BE2C (cell line): Measurements from ENCODE around the gene CLDN7.

ENCODE experiments used
- DNase-seq: peaks from one replicate; pipeline ENCODE4 v3.0.0-alpha.2; 2020
- H3K27me3 ChIP-seq: fragments of 250-450 bp; sonication (Bioruptor Pico); 2 replicates; pipeline ENCODE4 v1.5.1; 2020; ENCODE audit warnings: mild to moderate bottlenecking
- H3K36me3 ChIP-seq: fragments of 250-450 bp; sonication (Bioruptor Pico); 2 replicates; pipeline ENCODE4 v1.5.1; 2020; ENCODE audit warnings: mild to moderate bottlenecking
- H3K4me1 ChIP-seq: fragments of 250-450 bp; sonication (Bioruptor Pico); 2 replicates; pipeline ENCODE4 v1.5.1; 2020
- H3K4me3 ChIP-seq: 2 replicates; pipeline ENCODE4 v1.5.1; 2011; ENCODE audit warnings: low read depth, low read length
- H3K9me3 ChIP-seq: fragments of 250-450 bp; sonication (Bioruptor Pico); 2 replicates; pipeline ENCODE4 v1.5.1; 2020
- TF ChIP-seq, protein P1 (sequence below): IDR thresholded peaks from 2 replicates; pipeline ENCODE4 v1.5.1; 2012; ENCODE audit warnings: mild to moderate bottlenecking, low read depth, low read length

CLDN7 gene

DNA sequence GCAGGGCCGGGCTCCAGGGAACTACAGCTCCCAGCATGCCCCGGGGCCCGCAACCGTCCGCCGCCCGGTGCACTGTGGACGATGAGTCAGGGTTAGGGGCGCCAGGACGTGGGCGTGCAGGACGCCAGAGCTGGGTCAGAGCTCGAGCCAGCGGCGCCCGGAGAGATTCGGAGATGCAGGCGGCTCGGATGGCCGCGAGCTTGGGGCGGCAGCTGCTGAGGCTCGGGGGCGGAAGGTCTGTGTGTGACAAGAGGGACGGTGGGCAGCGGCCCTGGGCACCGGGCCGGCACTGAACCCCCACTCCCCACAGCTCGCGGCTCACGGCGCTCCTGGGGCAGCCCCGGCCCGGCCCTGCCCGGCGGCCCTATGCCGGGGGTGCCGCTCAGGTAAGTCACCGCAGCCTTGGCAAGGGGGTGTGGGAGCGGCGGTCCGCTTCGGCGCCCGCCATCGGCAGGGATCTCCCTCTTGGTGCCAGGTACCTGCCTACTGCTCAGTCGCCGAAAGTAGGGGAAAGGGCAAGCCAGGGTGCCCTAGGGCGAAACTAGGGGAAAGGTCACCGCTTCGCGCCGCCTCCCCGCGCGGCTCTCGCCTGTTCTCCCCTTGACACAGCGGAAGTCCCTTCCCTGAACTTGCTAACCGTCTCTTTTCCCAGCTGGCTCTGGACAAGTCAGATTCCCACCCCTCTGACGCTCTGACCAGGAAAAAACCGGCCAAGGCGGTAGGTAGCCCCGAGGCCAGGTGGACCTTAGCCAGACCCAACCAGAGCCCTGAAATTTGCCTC lies 42.3 kb downstream of the CLDN7 start, which contains the start of the genes ACADVL and DLG4:
Gene ACADVL, plus strand, starts transcription at position 127 of the 781 bp plus-strand sequence. Its CDS starts 47 bp downstream, at position 174.
Gene DLG4, minus strand, starts transcription at position 25 of the 781 bp plus-strand sequence.
- Histone ChIP-seq H3K9me3 (no peaks in the 10 kb centered on the region), H3K27me3 (no peaks in the 10 kb centered on the region), H3K36me3 (peaks cover 14% of the 10 kb centered on the region), H3K4me3 (peak within 1 kb of the TSS; percentile 72), H3K4me1 (peaks cover 8% of the 10 kb centered on the region; the same call in 1 of the 2 replicates)
- TF ChIP-seq, protein P1, sequence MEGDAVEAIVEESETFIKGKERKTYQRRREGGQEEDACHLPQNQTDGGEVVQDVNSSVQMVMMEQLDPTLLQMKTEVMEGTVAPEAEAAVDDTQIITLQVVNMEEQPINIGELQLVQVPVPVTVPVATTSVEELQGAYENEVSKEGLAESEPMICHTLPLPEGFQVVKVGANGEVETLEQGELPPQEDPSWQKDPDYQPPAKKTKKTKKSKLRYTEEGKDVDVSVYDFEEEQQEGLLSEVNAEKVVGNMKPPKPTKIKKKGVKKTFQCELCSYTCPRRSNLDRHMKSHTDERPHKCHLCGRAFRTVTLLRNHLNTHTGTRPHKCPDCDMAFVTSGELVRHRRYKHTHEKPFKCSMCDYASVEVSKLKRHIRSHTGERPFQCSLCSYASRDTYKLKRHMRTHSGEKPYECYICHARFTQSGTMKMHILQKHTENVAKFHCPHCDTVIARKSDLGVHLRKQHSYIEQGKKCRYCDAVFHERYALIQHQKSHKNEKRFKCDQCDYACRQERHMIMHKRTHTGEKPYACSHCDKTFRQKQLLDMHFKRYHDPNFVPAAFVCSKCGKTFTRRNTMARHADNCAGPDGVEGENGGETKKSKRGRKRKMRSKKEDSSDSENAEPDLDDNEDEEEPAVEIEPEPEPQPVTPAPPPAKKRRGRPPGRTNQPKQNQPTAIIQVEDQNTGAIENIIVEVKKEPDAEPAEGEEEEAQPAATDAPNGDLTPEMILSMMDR: no peak
- DNase-seq: peak; percentile 81

- TF ChIP-seq, protein P1: no peak
- no peak for DNase-seq
- Histone ChIP-seq H3K9me3 (no peaks in the 10 kb centered on the region), H3K4me3 (peak overlapping the region; percentile 72), H3K36me3 (peaks cover 14% of the 10 kb centered on the region), H3K27me3 (no peaks in the 10 kb centered on the region), H3K4me1 (peaks cover 8% of the 10 kb centered on the region; the same call in 1 of the 2 replicates)
Observed at GRCh38 chr17:7219229-7219811, 43.0 kb downstream of the CLDN7 start.

- H3K4me3 ChIP-seq: no peak overlapping the region
- TF ChIP-seq, protein P1: no peak
- no peak for DNase-seq
- peaks cover 8% of the 10 kb centered on the region; the same call in 1 of the 2 replicates for H3K4me1 ChIP-seq
- no peaks in the 10 kb centered on the region for H3K27me3 ChIP-seq
- H3K9me3 ChIP-seq: no peaks in the 10 kb centered on the region
- peaks cover 10% of the 10 kb centered on the region for H3K36me3 ChIP-seq
Observed at GRCh38 chr17:7218758-7219157, 43.5 kb downstream of the CLDN7 start.

DNA sequence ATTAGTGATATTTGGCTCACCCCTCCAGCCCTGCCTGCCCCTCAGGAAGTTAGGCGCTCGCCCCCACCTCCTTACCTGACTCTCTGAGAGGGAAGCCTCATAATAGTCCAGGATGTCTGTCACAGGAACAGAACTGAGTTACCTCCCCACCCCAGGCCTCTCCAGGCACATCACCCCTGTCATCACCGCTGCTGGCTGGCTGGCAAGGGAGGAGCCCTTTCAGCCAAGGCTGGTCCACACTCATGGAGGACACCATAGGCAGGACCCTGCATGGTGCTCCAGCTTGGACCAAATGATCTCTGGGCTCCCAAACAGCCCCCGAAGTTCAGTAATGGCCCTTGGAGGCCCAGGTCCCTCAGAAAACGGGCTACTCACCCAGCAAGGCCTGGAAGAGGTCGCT lies 44.1 kb downstream of the CLDN7 start:
- Histone ChIP-seq H3K36me3 (peaks cover 4% of the 10 kb centered on the region), H3K27me3 (no peaks in the 10 kb centered on the region), H3K4me3 (no peak overlapping the region), H3K9me3 (no peaks in the 10 kb centered on the region), H3K4me1 (peaks cover 8% of the 10 kb centered on the region; the same call in 1 of the 2 replicates)
- no peak for DNase-seq
- TF ChIP-seq, protein P1: no peak

GRCh38 chr17:7217113-7217987 lies 44.9 kb downstream of the CLDN7 start:
- H3K27me3 ChIP-seq: no peaks in the 10 kb centered on the region
- H3K9me3 ChIP-seq: no peaks in the 10 kb centered on the region
- peak overlapping the region; percentile 37 for H3K4me3 ChIP-seq
- TF ChIP-seq, protein P1: no peak
- peak; percentile 31 for DNase-seq
- peaks cover 8% of the 10 kb centered on the region; the same call in 1 of the 2 replicates for H3K4me1 ChIP-seq
- no peaks in the 10 kb centered on the region for H3K36me3 ChIP-seq
